Spleen (tissue), 3 donors: ENCODE results near the gene CDR2.

Experiments used
- POLR2A ChIP-seq, 3 donors: fragments of 450-650 bp; IDR thresholded peaks; one replicate each; pipeline ENCODE4 v1.5.1; 2017; ENCODE audit warnings: antibody characterized with exemption in 3 of 3, mild to moderate bottlenecking in 1 of 3
- POLR2AphosphoS5 ChIP-seq, 3 donors: sonication (generic); formaldehyde crosslinking; IDR thresholded peaks; one replicate each; pipeline ENCODE4 v1.5.1; 2017; ENCODE audit warnings: antibody characterized with exemption in 3 of 3

GRCh38 chr16:22318690-22319358, 55.6 kb downstream of the CDR2 start:
- TF ChIP-seq POLR2A (IDR thresholded peaks at IDR 0.05): no peak
- TF ChIP-seq POLR2AphosphoS5 (IDR thresholded peaks at IDR 0.05): peak in 1 of 3 donors; percentile 11
